ENCODE data around the gene PCDHA12. TPM values are rescaled to one million over a fixed set of nuclear protein-coding genes. Genes with fewer than 3 reads are reported as not detected.

PCDHA12 gene
- polyA plus RNA-seq, 1 donor, result not detected

Other genes starting within 250 kb of the PCDHA12 start
- gene CD14, start 242.1 kb upstream of the PCDHA12 start, polyA plus RNA-seq (ENCODE audit: insufficient read length), result 18.3 TPM
- gene TMCO6, start 235.9 kb upstream of the PCDHA12 start, polyA plus RNA-seq (ENCODE audit: insufficient read length), result 8.3 TPM
- 58.2 TPM for gene NDUFA2, start 227.7 kb upstream of the PCDHA12 start, polyA plus RNA-seq (ENCODE audit: insufficient read length)
- 95.3 TPM for gene IK, start 227.5 kb upstream of the PCDHA12 start, polyA plus RNA-seq (ENCODE audit: insufficient read length)
- 14.9 TPM for gene WDR55, start 210.4 kb upstream of the PCDHA12 start, polyA plus RNA-seq (ENCODE audit: insufficient read length)
- not detected for gene DND1, start 201.7 kb upstream of the PCDHA12 start, polyA plus RNA-seq (ENCODE audit: insufficient read length)
- 58.2 TPM for gene HARS1, start 183.9 kb upstream of the PCDHA12 start, polyA plus RNA-seq (ENCODE audit: insufficient read length)
- gene HARS2, start 183.9 kb upstream of the PCDHA12 start, polyA plus RNA-seq (ENCODE audit: insufficient read length), result 26.6 TPM
- gene ZMAT2, start 174.9 kb upstream of the PCDHA12 start, polyA plus RNA-seq (ENCODE audit: insufficient read length), result 73.2 TPM
- 0.10 TPM for gene PCDHA1, start 89.2 kb upstream of the PCDHA12 start, polyA plus RNA-seq (ENCODE audit: insufficient read length)
- 0.09 TPM for gene PCDHA2, start 80.5 kb upstream of the PCDHA12 start, polyA plus RNA-seq (ENCODE audit: insufficient read length)
- 0.14 TPM for gene PCDHA3, start 74.3 kb upstream of the PCDHA12 start, polyA plus RNA-seq (ENCODE audit: insufficient read length)
- 0.14 TPM for gene PCDHA4, start 68.2 kb upstream of the PCDHA12 start, polyA plus RNA-seq (ENCODE audit: insufficient read length)
- gene PCDHA5, start 53.7 kb upstream of the PCDHA12 start, polyA plus RNA-seq (ENCODE audit: insufficient read length), result 0.08 TPM
- gene PCDHA6, start 47.3 kb upstream of the PCDHA12 start, polyA plus RNA-seq (ENCODE audit: insufficient read length), result 0.06 TPM
- 0.06 TPM for gene PCDHA7, start 41.0 kb upstream of the PCDHA12 start, polyA plus RNA-seq (ENCODE audit: insufficient read length)
- 0.03 TPM for gene PCDHA8, start 34.1 kb upstream of the PCDHA12 start, polyA plus RNA-seq (ENCODE audit: insufficient read length)
- not detected for gene PCDHA9, start 26.9 kb upstream of the PCDHA12 start, polyA plus RNA-seq (ENCODE audit: insufficient read length)
- 0.05 TPM for gene PCDHA10, start 19.4 kb upstream of the PCDHA12 start, polyA plus RNA-seq (ENCODE audit: insufficient read length)
- gene PCDHA11, start 6.4 kb upstream of the PCDHA12 start, polyA plus RNA-seq (ENCODE audit: insufficient read length), result not detected
- gene PCDHA13, start 6.8 kb downstream of the PCDHA12 start, polyA plus RNA-seq (ENCODE audit: insufficient read length), result 0.08 TPM
- 0.04 TPM for gene PCDHAC1, start 51.0 kb downstream of the PCDHA12 start, polyA plus RNA-seq (ENCODE audit: insufficient read length)
- 0.67 TPM for gene PCDHAC2, start 91.2 kb downstream of the PCDHA12 start, polyA plus RNA-seq (ENCODE audit: insufficient read length)
- 0.11 TPM for gene PCDHB1, start 176.1 kb downstream of the PCDHA12 start, polyA plus RNA-seq (ENCODE audit: insufficient read length)
- gene PCDHB2, start 219.3 kb downstream of the PCDHA12 start, polyA plus RNA-seq (ENCODE audit: insufficient read length), result 2.2 TPM
- gene PCDHB3, start 225.2 kb downstream of the PCDHA12 start, polyA plus RNA-seq (ENCODE audit: insufficient read length), result 1.6 TPM
- 3.1 TPM for gene PCDHB4, start 246.5 kb downstream of the PCDHA12 start, polyA plus RNA-seq (ENCODE audit: insufficient read length)

All from forelimb muscle (tissue), 1 donor.